Fibroblast of villous mesenchyme (primary cell): ENCODE results near the gene RDH16. TPM values are rescaled to one million over a fixed set of nuclear protein-coding genes. Genes with fewer than 3 reads are reported as not detected.
"Not testable (repeated sequence)": the region's sequence is repeated elsewhere in the genome, so short reads cannot be mapped to it uniquely, and the experiment has no call there.

ENCODE experiments used
- DNase-seq: peaks from one replicate; pipeline ENCODE4 v3.0.0-alpha.2; 2010; ENCODE audit warnings: low read depth
- H3K4me3 ChIP-seq: 2 replicates; pipeline ENCODE4 v1.5.1; 2011; ENCODE audit warnings: low read depth, mild to moderate bottlenecking, low read length
- CTCF ChIP-seq: IDR thresholded peaks from 2 replicates; pipeline ENCODE4 v1.5.1; 2012; ENCODE audit warnings: low read depth, mild to moderate bottlenecking, low read length; ENCODE audit not compliant: insufficient read depth
- total RNA-seq: library from RNA; depleted of rRNA; stranded (reverse); fragments of >200 nt; gene quantifications from 2 replicates; pipeline ENCODE4 v1.2.3, GENCODE V29; 2012

RDH16 gene
- total RNA-seq, 1 donor = under 0.01 TPM

- no peak for DNase-seq
- H3K4me3 ChIP-seq = no peak overlapping the region
- TF ChIP-seq CTCF = no peak
These were observed 42.7 kb downstream of the RDH16 start for GRCh38 chr12:56914724-56915123.

GRCh38 chr12:56914256-56914655, 43.2 kb downstream of the RDH16 start:
- DNase-seq = no peak
- H3K4me3 ChIP-seq = no peak overlapping the region
- no peak for TF ChIP-seq CTCF

GRCh38 chr12:56909403-56909802, 48.0 kb downstream of the RDH16 start:
- DNase-seq, H3K4me3 ChIP-seq: not testable (repeated sequence)

- no peak for DNase-seq
- no peak overlapping the region for H3K4me3 ChIP-seq
- TF ChIP-seq CTCF = no peak
These were observed 49.3 kb downstream of the RDH16 start for GRCh38 chr12:56908136-56908535.

GRCh38 chr12:56905852-56906251, 51.6 kb downstream of the RDH16 start:
- DNase-seq = no peak
- no peak for TF ChIP-seq CTCF

GRCh38 chr12:56903374-56903773, 54.0 kb downstream of the RDH16 start:
- no peak for DNase-seq
- no peak for TF ChIP-seq CTCF
- no peak overlapping the region for H3K4me3 ChIP-seq

More at GRCh38 chr12:56905852-56906251, 51.6 kb downstream of the RDH16 start:
- no peak overlapping the region for H3K4me3 ChIP-seq

Other genes with a start within 250 kb of the RDH16 start
- gene NACA, start 232.3 kb downstream of the RDH16 start, total RNA-seq = 656 and 670 TPM in 2 replicates
- gene PRIM1, start 205.3 kb downstream of the RDH16 start, total RNA-seq = 6.4 and 10.8 TPM in 2 replicates
- gene HSD17B6, start 194.3 kb downstream of the RDH16 start, total RNA-seq = 3.5 and 4.2 TPM in 2 replicates
- gene SDR9C7, start 23.2 kb downstream of the RDH16 start, total RNA-seq = not detected in 2 replicates
- 4.8 and 6.9 TPM in 2 replicates for gene ZBTB39, start 48.9 kb upstream of the RDH16 start, total RNA-seq
- 0.43 TPM in 1 of 2 replicates, not detected in the other for gene TAC3, start 58.9 kb upstream of the RDH16 start, total RNA-seq
- under 0.01 TPM in 1 of 2 replicates, not detected in the other for gene MYO1A, start 92.5 kb upstream of the RDH16 start, total RNA-seq
- 10.0 and 19.0 TPM in 2 replicates for gene NEMP1, start 121.2 kb upstream of the RDH16 start, total RNA-seq
- gene NAB2, start 131.5 kb upstream of the RDH16 start, total RNA-seq = 38.0 and 39.6 TPM in 2 replicates
- gene STAT6, start 153.8 kb upstream of the RDH16 start, total RNA-seq = 81.5 and 81.6 TPM in 2 replicates
- gene LRP1, start 170.9 kb upstream of the RDH16 start, total RNA-seq = 228 and 277 TPM in 2 replicates
- not detected in 2 replicates for gene LRP1-AS, start 190.0 kb upstream of the RDH16 start, total RNA-seq